Osteoblast (primary cell): Measurements from ENCODE around the gene KLHL35. TPM values are rescaled to one million over a fixed set of nuclear protein-coding genes. Genes with fewer than 3 reads are reported as not detected.

ENCODE experiments used
- DNase-seq: peaks from one replicate; pipeline ENCODE4 v3.0.0; 2011; ENCODE audit warnings: low spot score, mixed read lengths; ENCODE audit not compliant: insufficient read length; ENCODE audit errors: missing footprints
- H2AFZ ChIP-seq: 2 replicates; pipeline ENCODE4 v1.6.0; 2011; ENCODE audit warnings: mild to moderate bottlenecking, low read length
- H3K27ac ChIP-seq: 2 replicates; pipeline ENCODE4 v1.5.1; 2011; ENCODE audit warnings: mild to moderate bottlenecking, low read depth, low read length, moderate library complexity
- H3K27me3 ChIP-seq: 2 replicates; pipeline ENCODE4 v1.6.0; 2012; ENCODE audit warnings: mild to moderate bottlenecking, control low read depth, inconsistent platforms, low read length, moderate library complexity; ENCODE audit not compliant: insufficient read depth
- H3K36me3 ChIP-seq: 2 replicates; pipeline ENCODE4 v1.5.1; 2011; ENCODE audit warnings: mild to moderate bottlenecking, low read length, control low read depth, moderate library complexity; ENCODE audit not compliant: insufficient read depth
- H3K4me1 ChIP-seq: 2 replicates; pipeline ENCODE4 v1.5.1; 2011; ENCODE audit warnings: mild to moderate bottlenecking, low read length, control low read depth, moderate library complexity; ENCODE audit not compliant: insufficient read depth
- H3K4me2 ChIP-seq: 2 replicates; pipeline ENCODE4 v1.6.0; 2011; ENCODE audit warnings: mild to moderate bottlenecking, low read length; ENCODE audit not compliant: insufficient read depth
- H3K4me3 ChIP-seq: fragments of 200-600 bp; sonication (generic); 3 replicates; pipeline ENCODE4 v1.5.1; 2012; ENCODE audit warnings: mild to moderate bottlenecking, low read length, inconsistent platforms; ENCODE audit not compliant: insufficient read depth
- H3K79me2 ChIP-seq: 2 replicates; pipeline ENCODE4 v1.6.0; 2012; ENCODE audit warnings: mild to moderate bottlenecking, low read length, control low read depth, inconsistent platforms; ENCODE audit not compliant: insufficient read depth
- H3K9me3 ChIP-seq: 2 replicates; pipeline ENCODE4 v1.5.1; 2011; ENCODE audit warnings: low read depth, low read length, control low read depth
- H4K20me1 ChIP-seq: 2 replicates; pipeline ENCODE4 v1.6.0; 2012; ENCODE audit warnings: mild to moderate bottlenecking, low read length, control low read depth; ENCODE audit not compliant: insufficient read depth
- CTCF ChIP-seq: IDR thresholded peaks from 2 replicates; pipeline ENCODE4 v1.5.1; 2011; ENCODE audit warnings: mild to moderate bottlenecking, low read depth, low read length, moderate library complexity; ENCODE audit errors: extremely low read depth
- total RNA-seq: library from RNA; depleted of rRNA; stranded (reverse); fragments of >200 nt; gene quantifications from 2 replicates; pipeline ENCODE4 v1.2.3, GENCODE V29; 2012

KLHL35 gene
- total RNA-seq, 1 donor: 4.3 TPM

GRCh38 chr11:75480185-75481175 lies 47.5 kb upstream of the KLHL35 start:
- TF ChIP-seq CTCF: no peak
- H3K4me2 ChIP-seq: no peak overlapping the region
- no peaks in the 10 kb centered on the region for H3K9me3 ChIP-seq
- no peaks in the 10 kb centered on the region for H3K79me2 ChIP-seq
- H3K4me1 ChIP-seq: peaks cover 6% of the 10 kb centered on the region
- no peaks in the 10 kb centered on the region for H3K27me3 ChIP-seq
- H4K20me1 ChIP-seq: no peaks in the 10 kb centered on the region
- no peaks in the 10 kb centered on the region for H3K36me3 ChIP-seq
- no peak overlapping the region for H3K4me3 ChIP-seq
- no peak overlapping the region for H2AFZ ChIP-seq
- no peak overlapping the region for H3K27ac ChIP-seq
- peak; percentile 18 for DNase-seq

DNA sequence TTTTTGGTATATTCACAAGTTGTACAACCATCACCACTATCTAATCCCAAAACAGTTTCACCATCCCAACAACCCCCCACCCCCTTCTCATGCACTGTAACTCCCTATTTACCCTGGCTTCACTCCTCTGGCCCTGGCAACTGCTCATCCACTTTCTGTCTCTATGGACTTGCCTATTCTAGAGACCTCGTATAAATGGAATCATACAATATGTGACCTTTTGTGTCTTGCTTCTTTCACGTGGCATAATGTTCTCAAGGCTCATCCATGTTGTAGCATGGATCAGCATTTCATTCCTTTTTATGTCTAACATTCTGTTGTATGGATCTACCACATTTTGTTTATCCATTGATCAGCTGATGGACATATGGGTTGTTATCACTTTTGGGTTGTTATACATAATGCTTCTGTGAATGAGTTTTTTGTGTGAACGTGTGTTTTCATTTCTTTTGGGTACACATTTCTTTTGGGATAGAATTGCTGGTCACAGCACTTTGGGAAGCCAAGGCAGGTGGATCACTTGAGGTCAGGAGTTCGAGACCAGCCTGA lies 46.7 kb upstream of the KLHL35 start:
- TF ChIP-seq CTCF: no peak
- no peak overlapping the region for H3K4me2 ChIP-seq
- no peak overlapping the region for H3K27ac ChIP-seq
- no peak overlapping the region for H2AFZ ChIP-seq
- no peaks in the 10 kb centered on the region for H3K79me2 ChIP-seq
- H3K4me3 ChIP-seq: no peak overlapping the region
- H4K20me1 ChIP-seq: no peaks in the 10 kb centered on the region
- no peaks in the 10 kb centered on the region for H3K36me3 ChIP-seq
- H3K9me3 ChIP-seq: no peaks in the 10 kb centered on the region
- no peaks in the 10 kb centered on the region for H3K27me3 ChIP-seq
- peaks cover 6% of the 10 kb centered on the region for H3K4me1 ChIP-seq
- DNase-seq: no peak

DNA sequence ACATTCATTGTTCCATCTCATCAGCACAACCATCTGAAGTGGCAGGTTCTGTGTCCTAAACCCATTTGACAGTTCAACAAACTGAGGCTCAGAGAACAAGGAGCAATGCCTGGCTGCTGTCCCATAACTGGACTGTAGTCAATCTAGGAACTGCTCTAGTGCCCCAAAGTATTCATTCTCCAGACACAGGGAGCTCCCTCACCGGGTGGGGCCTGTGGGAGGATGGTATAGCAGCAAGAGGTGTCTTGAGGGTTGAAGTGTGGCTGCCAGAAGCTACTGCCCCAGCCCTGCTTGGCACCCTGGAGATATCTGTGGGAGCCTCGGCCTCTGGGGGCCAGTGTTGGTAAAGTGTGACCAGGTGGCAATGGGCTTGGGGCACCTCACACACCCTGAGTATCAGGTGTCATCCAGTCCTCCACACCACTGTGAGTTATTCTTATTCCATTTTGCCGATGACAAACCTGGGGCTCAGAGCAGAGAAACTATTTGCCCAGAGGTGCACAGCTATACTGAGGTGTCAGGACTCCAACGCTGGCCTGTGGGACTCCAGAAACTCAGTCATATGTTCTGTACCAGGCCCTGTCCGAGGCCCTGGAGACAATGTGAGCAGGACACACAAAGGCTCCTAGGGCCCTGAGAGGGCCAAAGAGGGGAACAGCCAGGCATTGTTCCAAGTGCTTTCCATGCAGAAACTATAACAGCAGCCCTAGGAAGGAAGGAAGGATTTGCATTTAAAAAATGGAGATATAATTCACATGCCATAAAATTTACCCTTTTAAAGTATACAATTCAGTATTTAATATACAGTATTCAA lies 46.0 kb upstream of the KLHL35 start:
- Histone ChIP-seq H3K9me3 (no peaks in the 10 kb centered on the region), H3K27ac (no peak overlapping the region), H3K4me3 (no peak overlapping the region), H4K20me1 (no peaks in the 10 kb centered on the region), H3K79me2 (no peaks in the 10 kb centered on the region), H3K36me3 (no peaks in the 10 kb centered on the region), H3K27me3 (no peaks in the 10 kb centered on the region), H3K4me2 (no peak overlapping the region), H3K4me1 (peaks cover 6% of the 10 kb centered on the region), H2AFZ (no peak overlapping the region)
- peak; percentile 76 for DNase-seq
- TF ChIP-seq CTCF: no peak
